ENCODE data around the gene METAP2.

GRCh38 chr12:95541436-95541835 lies 67.5 kb downstream of the METAP2 start:
- no peak for TF ChIP-seq EZH2 (IDR thresholded peaks at IDR 0.05; ENCODE audit: insufficient read depth, poor library complexity, severe bottlenecking)
- no peak for TF ChIP-seq EZH2phosphoT487 (IDR thresholded peaks at IDR 0.05; ENCODE audit: insufficient read depth, low read depth)

All from GM23248 (cell line).